ENCODE results near the gene ATG9A. TPM values are rescaled to one million over a fixed set of nuclear protein-coding genes. Genes with fewer than 3 reads are reported as not detected.

The ATG9A gene, protein sequence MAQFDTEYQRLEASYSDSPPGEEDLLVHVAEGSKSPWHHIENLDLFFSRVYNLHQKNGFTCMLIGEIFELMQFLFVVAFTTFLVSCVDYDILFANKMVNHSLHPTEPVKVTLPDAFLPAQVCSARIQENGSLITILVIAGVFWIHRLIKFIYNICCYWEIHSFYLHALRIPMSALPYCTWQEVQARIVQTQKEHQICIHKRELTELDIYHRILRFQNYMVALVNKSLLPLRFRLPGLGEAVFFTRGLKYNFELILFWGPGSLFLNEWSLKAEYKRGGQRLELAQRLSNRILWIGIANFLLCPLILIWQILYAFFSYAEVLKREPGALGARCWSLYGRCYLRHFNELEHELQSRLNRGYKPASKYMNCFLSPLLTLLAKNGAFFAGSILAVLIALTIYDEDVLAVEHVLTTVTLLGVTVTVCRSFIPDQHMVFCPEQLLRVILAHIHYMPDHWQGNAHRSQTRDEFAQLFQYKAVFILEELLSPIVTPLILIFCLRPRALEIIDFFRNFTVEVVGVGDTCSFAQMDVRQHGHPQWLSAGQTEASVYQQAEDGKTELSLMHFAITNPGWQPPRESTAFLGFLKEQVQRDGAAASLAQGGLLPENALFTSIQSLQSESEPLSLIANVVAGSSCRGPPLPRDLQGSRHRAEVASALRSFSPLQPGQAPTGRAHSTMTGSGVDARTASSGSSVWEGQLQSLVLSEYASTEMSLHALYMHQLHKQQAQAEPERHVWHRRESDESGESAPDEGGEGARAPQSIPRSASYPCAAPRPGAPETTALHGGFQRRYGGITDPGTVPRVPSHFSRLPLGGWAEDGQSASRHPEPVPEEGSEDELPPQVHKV
- 53.7 TPM for total RNA-seq

DNA sequence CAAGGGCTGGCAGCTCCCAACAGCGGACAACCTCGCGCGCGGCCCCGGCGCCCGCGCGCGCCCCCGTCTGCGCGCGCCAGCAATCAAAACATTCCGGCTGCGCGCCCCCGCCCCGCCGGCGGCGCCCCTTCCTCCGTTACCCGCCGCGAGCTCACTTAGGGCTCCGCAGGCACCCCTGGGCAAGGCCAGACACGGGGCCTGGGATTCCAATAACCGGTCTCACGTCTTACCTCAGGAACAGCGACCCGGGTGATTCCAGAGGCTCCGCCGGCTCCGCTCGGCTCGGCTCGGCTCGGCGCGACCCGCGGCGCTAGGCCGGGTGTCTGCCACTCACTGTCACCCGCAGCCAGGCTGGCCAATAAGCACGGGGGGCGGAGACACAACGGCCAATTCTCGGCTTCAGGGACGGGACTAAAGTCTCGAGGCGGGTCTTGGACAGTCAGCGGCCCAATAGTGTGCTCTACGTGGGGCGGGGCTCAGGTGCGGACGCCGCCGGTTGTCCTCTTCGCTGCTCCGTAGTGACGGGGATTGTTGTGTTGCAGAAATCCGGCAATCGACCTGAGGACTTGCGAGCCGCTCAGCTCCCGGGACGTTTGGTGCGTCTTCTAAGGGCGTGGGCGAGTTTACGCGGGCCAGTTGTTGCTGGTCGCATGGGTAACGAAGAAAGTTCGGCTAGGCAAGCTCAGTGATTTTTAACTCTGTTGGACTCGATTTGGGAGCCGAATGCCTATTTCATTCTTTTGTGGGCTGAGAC, at the start of gene ATG9A, which contains the start of gene ANKZF1:
ATG9A (minus strand) TSS at position 332 of the 754 bp plus-strand sequence. CDS start 1,612 bp downstream, outside the sequence.
ANKZF1 (plus strand) TSS at position 502 of the 754 bp plus-strand sequence. CDS start 452 bp downstream, outside the sequence.

DNA sequence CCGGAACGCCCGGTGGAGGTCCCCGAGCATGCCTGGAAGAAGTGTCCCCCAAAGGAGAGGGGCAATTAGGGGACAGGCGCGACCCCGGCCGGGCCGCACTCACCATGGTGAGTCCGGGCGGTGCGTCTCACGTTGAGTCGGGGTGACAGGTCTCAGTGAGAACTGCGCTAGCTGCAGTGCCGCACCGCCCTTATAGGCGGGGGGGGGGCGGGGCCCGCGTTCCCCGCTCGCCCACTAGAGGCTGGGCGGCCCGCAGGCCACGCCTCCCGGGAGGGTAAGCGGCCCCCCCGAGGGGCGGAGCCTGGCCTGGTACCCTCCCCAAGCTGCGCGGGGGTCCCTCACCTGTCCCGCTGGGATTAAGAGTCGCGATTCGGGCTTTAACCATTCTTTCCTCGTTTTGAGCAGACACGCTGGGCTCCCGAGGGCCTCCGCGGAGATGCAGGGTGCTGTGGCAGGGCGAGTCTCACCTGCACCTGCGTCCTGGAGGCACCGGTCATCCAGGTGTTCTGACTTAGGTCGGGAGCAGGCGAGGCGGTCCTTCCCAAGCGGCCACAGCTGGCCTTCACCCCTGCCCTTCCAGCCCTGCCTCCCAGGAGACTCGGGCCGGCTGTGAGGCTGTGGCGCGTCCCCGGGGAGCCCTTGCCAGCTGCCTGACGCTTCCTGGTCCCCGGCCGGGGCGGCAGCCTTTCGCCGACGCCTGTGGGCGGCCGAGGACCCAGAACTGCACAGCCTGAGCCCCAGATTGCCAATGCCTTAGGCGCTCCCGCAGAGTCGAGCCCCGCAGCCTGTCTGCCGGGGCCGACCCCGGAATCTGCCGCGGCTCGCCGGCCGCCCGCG, 24.5 kb upstream of the ATG9A start, which contains the start of gene TUBA4A:
TUBA4A (minus strand) TSS at position 166 of the 837 bp plus-strand sequence; CDS start at position 106, 60 bp downstream.

DNA sequence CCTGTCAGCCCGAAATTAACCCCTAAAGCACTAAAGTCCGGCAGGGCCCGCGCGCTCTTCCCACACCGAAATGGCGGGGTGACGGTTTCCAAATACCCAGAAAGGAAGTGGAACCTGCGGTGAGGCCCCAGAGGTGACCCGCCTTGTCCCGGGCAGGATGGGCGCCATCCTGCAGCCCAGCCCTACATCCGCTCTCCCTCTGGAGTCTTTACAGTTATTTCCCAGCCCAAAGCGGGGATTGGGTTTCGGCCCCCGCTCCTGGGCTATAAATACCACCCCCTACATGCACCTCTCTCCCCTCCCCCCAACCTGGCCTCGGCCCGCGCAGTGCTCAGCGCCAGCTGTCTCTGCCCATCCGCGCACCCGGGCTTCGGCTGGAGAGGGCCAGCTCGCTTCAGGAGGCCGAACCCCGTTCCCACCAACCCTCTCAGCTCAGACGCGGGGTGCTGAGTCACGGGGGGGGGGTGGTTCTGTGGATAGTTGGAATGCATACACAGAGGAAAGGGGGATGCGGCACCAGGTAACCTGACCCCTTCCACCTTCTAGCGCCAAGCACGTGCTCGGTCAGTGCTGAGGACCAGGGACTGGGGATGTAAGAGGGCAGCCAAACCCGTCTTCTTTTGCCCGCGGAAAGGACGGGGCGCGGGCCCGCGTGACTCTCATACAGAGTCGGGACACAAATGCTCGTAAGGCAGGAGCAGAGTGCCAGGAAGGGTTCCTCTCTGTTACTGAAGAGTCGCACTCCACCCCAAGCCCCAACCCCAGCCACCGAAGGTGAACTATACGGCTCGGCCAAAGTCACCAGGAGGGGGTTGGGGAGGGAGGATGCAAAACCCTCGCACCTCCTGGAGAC, 23.7 kb upstream of the ATG9A start, which contains the start of gene TUBA4B:
TUBA4B (plus strand) TSS at position 344 of the 853 bp plus-strand sequence; CDS start at position 509, 165 bp downstream.

DNA sequence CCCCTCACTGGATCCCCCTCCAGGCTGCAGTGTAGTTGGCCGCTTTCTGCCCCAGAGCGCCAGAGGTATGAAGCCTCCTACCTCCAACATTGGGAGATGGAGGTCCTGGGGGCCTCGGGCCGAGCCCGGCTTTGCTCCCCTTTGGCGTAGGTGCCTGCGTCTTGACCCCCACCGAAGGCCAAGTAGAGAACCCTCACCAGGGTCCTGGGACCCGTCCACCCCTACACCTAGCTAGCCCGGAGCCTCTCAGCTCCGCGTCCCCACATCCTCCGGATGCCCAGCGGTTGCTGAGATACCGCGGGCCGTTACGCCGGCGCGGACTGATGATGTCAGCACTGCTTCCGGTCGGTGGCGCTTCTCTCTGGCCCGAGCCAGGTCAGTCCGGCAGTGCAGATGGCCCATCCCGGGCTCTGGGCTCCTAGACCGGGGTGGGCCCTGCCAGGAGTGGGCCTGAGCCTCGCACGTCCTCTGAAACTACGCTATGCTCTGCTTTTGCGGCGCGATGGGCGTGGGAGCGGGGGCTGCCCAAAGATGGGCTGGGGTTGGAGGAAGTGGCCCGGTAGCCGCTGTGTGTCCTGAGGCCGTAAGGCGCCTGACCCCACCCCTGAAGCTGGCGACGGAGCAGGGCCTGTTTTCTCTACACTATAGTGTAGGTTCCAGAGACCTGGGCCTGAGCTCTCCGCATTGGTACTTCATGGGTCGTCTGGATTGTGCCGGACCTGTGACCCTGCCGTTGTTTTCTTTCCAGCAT, 15.9 kb upstream of the ATG9A start, which contains the start of the genes GLB1L and STK16:
GLB1L (minus strand) TSS at position 297 of the 751 bp plus-strand sequence. CDS start 1,871 bp downstream, outside the sequence.
STK16 (plus strand) TSS at position 332 of the 751 bp plus-strand sequence. CDS start 521 bp downstream, outside the sequence.

DNA sequence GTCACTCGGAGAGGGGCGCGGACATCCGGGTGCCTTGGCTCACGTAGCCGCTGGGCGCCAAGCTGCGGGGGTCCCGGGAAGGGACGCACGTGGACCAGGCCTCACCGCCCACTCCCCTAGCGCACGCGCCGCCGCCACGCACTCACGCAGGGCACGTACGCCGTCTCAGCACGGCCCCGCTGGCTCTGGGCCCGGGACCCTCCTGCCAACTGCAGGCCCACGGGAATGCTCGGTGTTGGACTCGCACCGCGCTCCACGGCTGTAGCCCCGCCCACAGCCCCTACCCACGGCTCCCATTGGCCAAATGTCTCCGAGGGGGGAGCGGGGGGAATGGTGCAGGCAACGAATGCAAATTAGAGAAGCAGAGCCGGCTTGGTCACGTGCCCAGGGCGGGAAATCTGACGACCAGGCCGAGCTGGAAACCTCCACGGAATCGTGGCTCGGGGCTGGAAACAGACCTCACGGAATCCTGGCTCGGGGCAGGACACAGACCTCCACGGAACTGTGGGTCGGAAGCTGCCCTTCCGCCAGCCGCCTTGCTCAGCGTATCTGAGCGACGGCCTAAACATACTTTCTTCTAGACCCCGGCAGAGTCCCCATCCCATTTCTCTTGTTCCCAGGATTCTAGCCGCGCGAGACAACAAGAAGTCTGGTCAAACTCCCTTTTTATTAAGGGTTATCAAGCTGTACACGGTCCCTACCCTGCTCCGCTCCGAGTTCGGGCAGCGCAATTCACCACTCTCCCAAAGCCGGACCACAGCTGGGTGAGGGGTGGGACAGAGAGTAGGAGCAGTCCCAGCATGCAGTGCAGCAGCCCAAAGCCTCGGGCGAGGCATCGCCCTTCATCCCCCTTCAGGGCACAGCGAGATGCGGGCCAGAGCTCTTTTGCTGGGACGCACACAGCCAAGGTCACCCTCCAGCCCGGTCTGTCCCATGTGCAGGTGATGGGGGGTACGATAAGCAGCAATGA, 10.4 kb downstream of the ATG9A start, which contains the start of gene ABCB6:
ABCB6 (minus strand) TSS at position 227 of the 970 bp plus-strand sequence. CDS start 285 bp downstream, outside the sequence.

DNA sequence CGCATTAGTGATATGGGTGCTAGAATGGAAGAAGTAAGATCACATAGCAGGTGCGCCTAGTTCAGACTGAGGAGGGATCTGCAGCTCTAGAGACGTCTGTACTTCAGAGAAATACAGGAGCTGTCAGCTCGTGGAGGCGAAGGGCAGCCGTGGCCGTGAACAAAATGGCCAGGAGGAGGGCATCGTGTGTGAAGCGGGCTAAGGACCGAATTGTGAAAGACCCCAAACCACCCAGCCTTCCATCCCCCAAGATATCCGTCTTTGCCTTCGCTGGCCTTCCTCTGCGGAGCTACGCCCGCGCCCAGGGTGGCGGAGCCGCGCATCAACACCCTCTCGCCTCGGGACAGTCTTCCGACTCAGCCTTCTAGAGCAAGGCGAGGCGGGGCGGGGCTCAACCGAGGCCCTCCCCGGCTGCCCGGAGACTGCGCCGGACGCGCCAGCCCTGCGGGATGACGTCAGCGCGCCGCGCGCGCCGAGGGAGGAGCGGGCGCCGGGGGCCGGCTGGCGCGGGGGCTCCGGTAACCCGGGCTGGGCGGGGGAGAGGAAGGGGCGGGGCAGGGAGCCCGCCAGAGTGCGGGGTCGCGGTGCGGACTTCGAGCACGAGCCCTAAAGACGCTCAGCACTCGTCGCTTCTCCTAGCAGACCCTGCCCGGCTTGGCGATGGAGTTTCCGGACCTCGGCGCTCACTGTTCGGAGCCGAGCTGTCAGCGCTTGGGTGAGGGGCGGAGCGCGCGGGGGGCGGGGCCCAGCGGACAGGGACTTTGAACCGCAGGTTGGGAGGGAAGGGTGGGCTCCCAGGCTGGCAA, 22.9 kb downstream of the ATG9A start, which contains the start of gene ZFAND2B:
ZFAND2B (plus strand) TSS at position 455 of the 806 bp plus-strand sequence; CDS start at position 661, 206 bp downstream.

DNA sequence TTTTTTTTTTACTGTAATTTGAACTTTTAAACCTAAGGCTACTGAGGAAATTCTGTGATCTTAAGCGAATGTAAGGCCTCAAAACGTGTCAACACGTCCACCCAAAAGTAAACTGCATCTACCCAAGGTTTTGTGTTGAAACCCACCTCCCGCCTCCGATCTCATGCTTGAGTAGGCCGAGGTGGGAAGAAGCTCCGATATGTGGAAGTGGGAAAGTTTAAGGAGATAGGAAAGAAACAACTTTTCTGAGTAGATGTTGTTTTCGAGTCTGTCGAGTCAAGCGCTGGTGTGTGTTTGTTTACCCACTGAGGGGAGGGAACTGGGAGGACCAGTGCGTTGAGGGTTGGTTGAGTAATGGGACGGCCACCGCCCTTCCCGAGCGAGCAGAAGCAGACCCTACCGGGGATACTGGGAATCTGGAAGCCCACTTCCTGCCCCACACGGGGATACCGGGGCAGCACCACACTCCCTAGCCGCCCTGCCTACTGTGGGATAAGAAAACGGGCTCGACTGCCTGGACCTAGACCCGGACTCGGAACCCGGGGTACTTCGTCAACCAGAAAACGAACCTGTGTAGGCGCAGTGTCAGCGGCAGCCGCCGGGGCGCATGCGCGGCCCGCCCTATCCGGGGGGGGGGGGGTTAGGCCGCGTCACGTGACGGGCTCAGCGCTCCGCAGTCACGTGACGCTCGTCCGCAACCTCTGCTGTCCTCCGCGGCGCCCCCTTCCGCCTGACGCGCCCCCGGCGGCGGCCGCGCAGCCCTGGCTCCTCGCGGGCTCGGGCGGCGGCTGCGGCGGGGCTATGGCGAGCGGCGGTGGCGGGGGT, 51.7 kb downstream of the ATG9A start, which contains the start of gene RETREG2:
RETREG2 (plus strand) TSS at position 724 of the 825 bp plus-strand sequence; CDS start at position 802, 78 bp downstream.

DNA sequence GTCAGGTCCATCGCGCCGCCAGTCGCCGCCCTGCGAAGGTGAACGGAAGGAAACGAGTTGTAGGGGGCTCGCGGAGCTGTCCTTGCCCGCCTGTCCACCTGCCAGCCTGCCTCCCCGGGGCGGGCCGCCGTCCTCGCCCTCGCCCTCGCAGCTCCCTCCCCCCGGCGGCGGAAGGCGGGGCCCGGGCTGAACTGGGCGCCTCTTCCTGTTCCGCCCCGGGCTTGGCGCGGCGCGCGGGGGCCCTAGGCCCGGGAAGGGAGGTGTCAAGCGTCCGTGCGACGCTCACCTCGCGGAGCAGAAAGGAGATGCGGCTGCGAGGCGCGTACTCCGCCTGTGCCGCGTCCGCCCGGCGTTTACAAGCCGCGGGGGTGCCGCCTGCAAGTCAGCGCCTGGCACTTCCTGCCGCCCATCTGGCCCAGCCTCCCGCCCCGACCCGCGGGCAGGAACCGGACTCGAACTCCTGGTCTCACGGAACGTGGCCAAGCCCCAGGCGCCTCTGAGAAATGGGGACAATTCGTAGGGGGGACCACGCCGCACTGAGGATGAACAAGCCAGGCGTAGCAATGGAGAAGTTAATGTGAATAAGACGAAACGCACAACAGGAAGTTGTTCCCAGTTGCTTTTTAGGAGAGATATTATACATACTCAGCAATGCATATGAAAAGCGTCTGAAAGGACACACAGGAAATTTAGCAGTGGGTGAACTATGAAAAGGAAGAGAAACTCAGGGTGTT, 52.5 kb downstream of the ATG9A start, which contains the start of gene CNPPD1:
CNPPD1 (minus strand) TSS at position 108 of the 734 bp plus-strand sequence; CDS start at position 11, 97 bp downstream.

DNA sequence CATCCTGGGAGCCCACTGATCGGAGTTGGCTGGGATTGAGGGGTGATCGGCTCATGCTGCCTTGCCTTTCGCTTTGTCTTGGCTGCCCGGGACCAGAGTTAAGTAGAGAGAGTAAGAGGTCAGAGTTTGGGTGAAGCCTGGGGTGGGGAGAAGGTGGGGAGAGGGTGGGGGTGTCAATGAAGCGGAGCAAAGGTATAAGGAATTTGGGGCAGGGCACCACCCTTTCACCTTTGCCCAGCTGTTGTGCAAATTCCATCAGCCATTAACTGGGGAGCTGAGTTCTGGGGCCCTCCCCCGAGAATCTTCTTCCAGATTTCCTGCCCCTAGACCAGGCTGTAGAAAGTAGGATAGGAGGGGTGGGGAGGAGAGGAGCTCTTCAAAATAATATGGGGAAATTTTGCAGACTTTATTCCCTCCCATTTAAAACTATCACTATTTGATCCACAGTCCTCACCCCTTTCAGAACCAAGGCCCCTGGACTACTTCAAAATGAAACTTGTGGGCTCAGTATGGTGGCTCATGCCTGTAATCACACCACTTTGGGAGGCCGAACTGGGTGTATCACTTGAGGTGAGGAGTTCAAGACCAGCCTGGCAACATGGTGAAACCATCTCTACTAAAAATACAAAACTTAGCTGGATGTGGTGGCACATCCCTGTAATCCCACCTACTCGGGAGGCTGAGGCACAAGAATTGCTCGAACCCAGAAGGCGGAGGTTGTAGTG, 59.3 kb downstream of the ATG9A start, which contains the start of gene SLC23A3:
SLC23A3 (minus strand) TSS at position 100 of the 725 bp plus-strand sequence; CDS start at position 55, 45 bp downstream.

